ENCODE data around the gene SUPT4H1.

Gene SUPT4H1

GRCh38 chr17:58319173-58320162, 32.5 kb downstream of the SUPT4H1 start:
- Histone ChIP-seq H3K27ac (ENCODE audit: low read depth, low read length) (no peak overlapping the region), H3K36me3 (ENCODE audit: insufficient read depth, low read length) (no peaks in the 10 kb centered on the region), H3K4me1 (ENCODE audit: insufficient read depth, low read length) (peaks cover 3% of the 10 kb centered on the region), H3K27me3 (ENCODE audit: insufficient read depth, low read length) (peaks cover 17% of the 10 kb centered on the region), H3K9ac (ENCODE audit: low read depth, low read length) (no peak overlapping the region), H3K4me3 (ENCODE audit: low read length) (no peak overlapping the region), H3K9me3 (ENCODE audit: insufficient read depth, low read depth, low read length) (no peaks in the 10 kb centered on the region)
- WGBS, result 84% methylated on average over 24 of the region's 25 CpGs

GRCh38 chr17:58318627-58319172, 33.3 kb downstream of the SUPT4H1 start:
- peaks cover 11% of the 10 kb centered on the region for H3K27me3 ChIP-seq (ENCODE audit: insufficient read depth, low read length)
- no peak overlapping the region for H3K9ac ChIP-seq (ENCODE audit: low read depth, low read length)
- no peaks in the 10 kb centered on the region for H3K36me3 ChIP-seq (ENCODE audit: insufficient read depth, low read length)
- no peak overlapping the region for H3K4me3 ChIP-seq (ENCODE audit: low read length)
- H3K9me3 ChIP-seq (ENCODE audit: insufficient read depth, low read depth, low read length), result no peaks in the 10 kb centered on the region
- no peak overlapping the region for H3K27ac ChIP-seq (ENCODE audit: low read depth, low read length)
- WGBS, result 90% methylated on average over 7 of the region's 7 CpGs
- H3K4me1 ChIP-seq (ENCODE audit: insufficient read depth, low read length), result no peaks in the 10 kb centered on the region; the same call in none of the 2 replicates

GRCh38 chr17:58318065-58318481, 33.9 kb downstream of the SUPT4H1 start:
- no peak overlapping the region for H3K9ac ChIP-seq (ENCODE audit: low read depth, low read length)
- WGBS, result 88% methylated on average over 9 of the region's 9 CpGs
- H3K27me3 ChIP-seq (ENCODE audit: insufficient read depth, low read length), result peaks cover 4% of the 10 kb centered on the region; the same call in 1 of the 2 replicates
- no peaks in the 10 kb centered on the region; the same call in 1 of the 2 replicates for H3K4me1 ChIP-seq (ENCODE audit: insufficient read depth, low read length)
- no peak overlapping the region for H3K4me3 ChIP-seq (ENCODE audit: low read length)
- no peak overlapping the region for H3K27ac ChIP-seq (ENCODE audit: low read depth, low read length)
- no peaks in the 10 kb centered on the region for H3K36me3 ChIP-seq (ENCODE audit: insufficient read depth, low read length)
- H3K9me3 ChIP-seq (ENCODE audit: insufficient read depth, low read depth, low read length), result no peaks in the 10 kb centered on the region

- H3K4me3 ChIP-seq (ENCODE audit: low read length), result no peak overlapping the region
- WGBS, result 35% methylated on average over 5 of the region's 5 CpGs
- H3K9ac ChIP-seq (ENCODE audit: low read depth, low read length), result no peak overlapping the region
- no peaks in the 10 kb centered on the region; the same call in 1 of the 2 replicates for H3K4me1 ChIP-seq (ENCODE audit: insufficient read depth, low read length)
- H3K27ac ChIP-seq (ENCODE audit: low read depth, low read length), result no peak overlapping the region
- no peaks in the 10 kb centered on the region for H3K9me3 ChIP-seq (ENCODE audit: insufficient read depth, low read depth, low read length)
- H3K36me3 ChIP-seq (ENCODE audit: insufficient read depth, low read length), result no peaks in the 10 kb centered on the region
- no peaks in the 10 kb centered on the region for H3K27me3 ChIP-seq (ENCODE audit: insufficient read depth, low read length)
Observed at GRCh38 chr17:58317421-58318064, 34.5 kb downstream of the SUPT4H1 start.

GRCh38 chr17:58316260-58316960, 35.6 kb downstream of the SUPT4H1 start:
- Histone ChIP-seq H3K27ac (ENCODE audit: low read depth, low read length) (no peak overlapping the region), H3K4me1 (ENCODE audit: insufficient read depth, low read length) (no peaks in the 10 kb centered on the region; the same call in 1 of the 2 replicates), H3K36me3 (ENCODE audit: insufficient read depth, low read length) (no peaks in the 10 kb centered on the region), H3K27me3 (ENCODE audit: insufficient read depth, low read length) (no peaks in the 10 kb centered on the region), H3K9ac (ENCODE audit: low read depth, low read length) (no peak overlapping the region), H3K9me3 (ENCODE audit: insufficient read depth, low read depth, low read length) (no peaks in the 10 kb centered on the region), H3K4me3 (ENCODE audit: low read length) (no peak overlapping the region)
- WGBS, result 91% methylated on average over 7 of the region's 8 CpGs

GRCh38 chr17:58315750-58316149, 36.3 kb downstream of the SUPT4H1 start:
- no peaks in the 10 kb centered on the region for H3K9me3 ChIP-seq (ENCODE audit: insufficient read depth, low read depth, low read length)
- H3K36me3 ChIP-seq (ENCODE audit: insufficient read depth, low read length), result no peaks in the 10 kb centered on the region
- no peaks in the 10 kb centered on the region; the same call in 1 of the 2 replicates for H3K4me1 ChIP-seq (ENCODE audit: insufficient read depth, low read length)
- no peaks in the 10 kb centered on the region for H3K27me3 ChIP-seq (ENCODE audit: insufficient read depth, low read length)
- no peak overlapping the region for H3K27ac ChIP-seq (ENCODE audit: low read depth, low read length)
- WGBS, result 98% methylated on average over 2 of the region's 4 CpGs
- H3K4me3 ChIP-seq (ENCODE audit: low read length), result no peak overlapping the region
- no peak overlapping the region for H3K9ac ChIP-seq (ENCODE audit: low read depth, low read length)

GRCh38 chr17:58315281-58315711, 36.7 kb downstream of the SUPT4H1 start:
- 91% methylated on average over 6 of the region's 6 CpGs for WGBS
- Histone ChIP-seq H3K36me3 (ENCODE audit: insufficient read depth, low read length) (no peaks in the 10 kb centered on the region), H3K9me3 (ENCODE audit: insufficient read depth, low read depth, low read length) (no peaks in the 10 kb centered on the region), H3K9ac (ENCODE audit: low read depth, low read length) (no peak overlapping the region), H3K4me1 (ENCODE audit: insufficient read depth, low read length) (no peaks in the 10 kb centered on the region; the same call in 1 of the 2 replicates), H3K4me3 (ENCODE audit: low read length) (no peak overlapping the region), H3K27me3 (ENCODE audit: insufficient read depth, low read length) (no peaks in the 10 kb centered on the region), H3K27ac (ENCODE audit: low read depth, low read length) (no peak overlapping the region)

- no peaks in the 10 kb centered on the region for H3K27me3 ChIP-seq (ENCODE audit: insufficient read depth, low read length)
- no peak overlapping the region for H3K9ac ChIP-seq (ENCODE audit: low read depth, low read length)
- WGBS, result 94% methylated on average over 5 of the region's 6 CpGs
- no peaks in the 10 kb centered on the region for H3K9me3 ChIP-seq (ENCODE audit: insufficient read depth, low read depth, low read length)
- no peak overlapping the region for H3K4me3 ChIP-seq (ENCODE audit: low read length)
- no peaks in the 10 kb centered on the region for H3K36me3 ChIP-seq (ENCODE audit: insufficient read depth, low read length)
- no peak overlapping the region for H3K27ac ChIP-seq (ENCODE audit: low read depth, low read length)
- no peaks in the 10 kb centered on the region; the same call in 1 of the 2 replicates for H3K4me1 ChIP-seq (ENCODE audit: insufficient read depth, low read length)
Observed at GRCh38 chr17:58314706-58315015, 37.3 kb downstream of the SUPT4H1 start.

- Histone ChIP-seq H3K27me3 (ENCODE audit: insufficient read depth, low read length) (no peaks in the 10 kb centered on the region), H3K4me1 (ENCODE audit: insufficient read depth, low read length) (no peaks in the 10 kb centered on the region; the same call in 1 of the 2 replicates), H3K9me3 (ENCODE audit: insufficient read depth, low read depth, low read length) (no peaks in the 10 kb centered on the region), H3K4me3 (ENCODE audit: low read length) (no peak overlapping the region), H3K36me3 (ENCODE audit: insufficient read depth, low read length) (no peaks in the 10 kb centered on the region), H3K9ac (ENCODE audit: low read depth, low read length) (no peak overlapping the region), H3K27ac (ENCODE audit: low read depth, low read length) (no peak overlapping the region)
- 90% methylated on average over 7 of the region's 7 CpGs for WGBS
Observed at GRCh38 chr17:58313815-58314705, 37.9 kb downstream of the SUPT4H1 start.

- Histone ChIP-seq H3K9ac (ENCODE audit: low read depth, low read length) (no peak overlapping the region), H3K36me3 (ENCODE audit: insufficient read depth, low read length) (no peaks in the 10 kb centered on the region), H3K27ac (ENCODE audit: low read depth, low read length) (no peak overlapping the region), H3K4me3 (ENCODE audit: low read length) (no peak overlapping the region), H3K9me3 (ENCODE audit: insufficient read depth, low read depth, low read length) (no peaks in the 10 kb centered on the region), H3K27me3 (ENCODE audit: insufficient read depth, low read length) (no peaks in the 10 kb centered on the region), H3K4me1 (ENCODE audit: insufficient read depth, low read length) (no peaks in the 10 kb centered on the region; the same call in 1 of the 2 replicates)
- WGBS, result 33% methylated on average over 1 of the region's 1 CpG
Observed at GRCh38 chr17:58312829-58313228, 39.2 kb downstream of the SUPT4H1 start.

Measured in HUES64 (cell line).